Panc1 (cell line): ENCODE measurements around the gene PTK6. TPM values are rescaled to one million over a fixed set of nuclear protein-coding genes. Genes with fewer than 3 reads are reported as not detected.

Experiments
- ATAC-seq: fragments of 200-7000 bp; cut with Tn5 transposase; 2 replicates; pipeline ENCODE4 v1.9.1; 2020; ENCODE audit warnings: mild to moderate bottlenecking, moderate library complexity
- BruUV-seq: library from RNA; stranded (reverse); fragments of 400-500 nt; replicated peaks from 2 replicates; lab custom pipeline; 2021; lab: Mats Ljungman, UMichigan
- CTCF ChIA-PET: fragments of 300-600 bp; sonication (Branson Sonifier 250); formaldehyde crosslinking; loops from one replicate; lab custom pipeline; 2022; ENCODE audit warnings: antibody characterized with exemption; lab: Charles Lee
- POLR2A ChIA-PET: fragments of 300-600 bp; sonication (Branson Sonifier 250); formaldehyde crosslinking; loops from one replicate; lab custom pipeline; 2022; ENCODE audit warnings: antibody characterized with exemption; lab: Charles Lee
- DNase-seq: peaks from one replicate; pipeline ENCODE4 v3.0.0-alpha.2; 2010; ENCODE audit warnings: low read depth, low spot score
- H3K27ac ChIP-seq: 2 replicates; pipeline ENCODE4 v1.5.1; 2011; ENCODE audit warnings: mild to moderate bottlenecking, low read length, inconsistent platforms
- H3K27me3 ChIP-seq: fragments of 200-500 bp; sonication (Bioruptor generic); 2 replicates; pipeline ENCODE4 v1.6.0; 2014; ENCODE audit warnings: low read length, inconsistent platforms; ENCODE audit not compliant: control insufficient read depth, insufficient read depth
- H3K36me3 ChIP-seq: fragments of 200-500 bp; sonication (Bioruptor generic); 2 replicates; pipeline ENCODE4 v1.5.1; 2014; ENCODE audit warnings: inconsistent platforms, mild to moderate bottlenecking, low read length, moderate library complexity; ENCODE audit not compliant: control insufficient read depth, insufficient read depth
- H3K4me1 ChIP-seq: 2 replicates; pipeline ENCODE4 v1.5.1; 2011; ENCODE audit warnings: inconsistent platforms, mild to moderate bottlenecking, low read length, moderate library complexity; ENCODE audit not compliant: control insufficient read depth, insufficient read depth
- H3K4me3 ChIP-seq, 2 experiments: 2 replicates each; pipeline ENCODE4 v1.5.1; 2011 to 2012; ENCODE audit warnings: low read depth in 2 of 2, low read length in 2 of 2, mild to moderate bottlenecking in 2 of 2, inconsistent platforms in 1 of 2, moderate library complexity in 1 of 2
- H3K9me3 ChIP-seq: fragments of 200-500 bp; sonication (Bioruptor generic); 2 replicates; pipeline ENCODE4 v1.5.1; 2014; ENCODE audit warnings: low read depth, mild to moderate bottlenecking, inconsistent platforms, low read length, moderate library complexity; ENCODE audit not compliant: control insufficient read depth, insufficient read depth
- CTCF ChIP-seq: fragments of 450-650 bp; IDR thresholded peaks from 2 replicates; pipeline ENCODE4 v1.5.1; 2017; ENCODE audit warnings: mild to moderate bottlenecking
- POLR2AphosphoS5 ChIP-seq: IDR thresholded peaks from 2 replicates; pipeline ENCODE4 v1.6.1; 2012; ENCODE audit warnings: mild to moderate bottlenecking, low read depth, low read length, moderate library complexity
- REST ChIP-seq, 2 experiments: IDR thresholded peaks; 2 replicates each; pipeline ENCODE4 v1.6.1; 2011 to 2012; ENCODE audit warnings: low read depth in 2 of 2, control low read depth in 1 of 2, low read length in 1 of 2, mild to moderate bottlenecking in 1 of 2, moderate library complexity in 1 of 2; ENCODE audit not compliant: insufficient read depth in 1 of 2
- SIN3A ChIP-seq: IDR thresholded peaks from 2 replicates; pipeline ENCODE4 v1.6.1; 2012; ENCODE audit warnings: low read depth, mild to moderate bottlenecking, low read length, moderate library complexity, borderline replicate concordance; ENCODE audit not compliant: insufficient read depth
- TCF7L2 ChIP-seq: IDR thresholded peaks from 2 replicates; pipeline ENCODE4 v1.6.1; 2011; ENCODE audit warnings: mild to moderate bottlenecking, low read depth, low read length, inconsistent platforms
- in situ Hi-C: cut with HindIII; loops from 2 replicates; pipeline ENCODE4 v1.10.0; 2016; ENCODE audit warnings: low sequenced_read_pairs, low pct_unique_long_range_greater_than_20kb
- intact Hi-C: fragments of 100-400 bp; cut with micrococcal nuclease; formaldehyde crosslinking; loops from one replicate; pipeline ENCODE4 v1.10.0; 2022; ENCODE audit not compliant: unreplicated experiment
- total RNA-seq: library from RNA; stranded (reverse); gene quantifications from one replicate; pipeline ENCODE4 v1.2.1, GENCODE V29; 2021; ENCODE audit not compliant: unreplicated experiment

PTK6 gene
- total RNA-seq, 1 experiment from 2014 or later: 6.5 TPM

DNA sequence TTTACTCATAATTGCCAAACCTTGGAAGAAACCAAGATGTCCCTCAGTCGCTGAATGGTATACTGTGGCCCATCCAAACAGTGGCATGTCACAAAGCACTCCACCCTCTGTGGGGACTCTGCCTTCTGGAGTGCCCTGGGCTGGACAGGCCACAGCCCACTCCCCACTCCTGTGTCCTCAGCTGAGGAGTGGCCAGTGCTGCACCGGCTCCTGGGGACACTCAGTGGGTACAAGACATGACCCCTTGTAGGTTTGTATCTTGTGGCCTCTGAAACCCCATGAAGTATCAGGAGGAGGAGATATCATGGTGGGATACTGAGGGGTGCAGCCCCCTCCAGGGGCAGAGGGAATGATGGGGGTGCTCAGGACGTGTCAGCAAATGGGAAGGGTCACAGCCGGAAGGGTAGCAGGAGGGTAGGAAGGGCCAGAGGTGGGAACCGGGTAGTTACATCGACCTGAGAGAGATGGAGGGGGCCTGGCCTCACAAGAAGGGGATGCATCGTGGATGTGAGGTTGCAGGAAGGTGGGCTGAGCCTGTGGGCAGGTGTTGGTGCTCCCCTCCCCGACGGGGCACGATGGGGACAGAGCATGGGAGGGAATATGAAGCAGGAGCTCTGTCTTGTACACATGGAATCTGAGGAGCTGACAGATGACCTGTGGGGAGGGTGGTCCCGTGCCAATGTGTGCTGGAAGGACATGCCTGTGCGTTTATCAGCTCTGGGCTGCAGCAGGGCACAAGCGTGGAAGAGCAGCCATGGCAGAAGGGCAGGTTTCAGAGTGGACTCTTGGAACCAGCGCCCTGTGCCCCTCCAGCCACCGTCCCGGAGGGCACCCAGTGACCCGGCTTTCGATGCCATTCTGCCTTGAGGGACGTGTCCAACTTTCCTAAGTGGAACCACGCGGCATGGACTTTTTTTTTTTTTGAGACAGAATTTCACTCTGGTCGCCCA lies 48.7 kb upstream of the PTK6 start:
- ChIA-PET POLR2A (no interaction called here), CTCF (no interaction called here)
- Histone ChIP-seq H3K4me1 (no peaks in the 10 kb centered on the region), H3K27ac (no peak overlapping the region), H3K4me3 (no peak overlapping the region), H3K27me3 (no peaks in the 10 kb centered on the region), H3K9me3 (no peaks in the 10 kb centered on the region), H3K36me3 (no peaks in the 10 kb centered on the region)
- intact Hi-C loops (no loop called here), in situ Hi-C loops (no loop called here)
- BruUV-seq: no TSS peak
- DNase-seq (no peak), ATAC-seq (no peak)
- TF ChIP-seq TCF7L2 (no peak), REST (IDR thresholded peaks at IDR 0.05; ENCODE audit: insufficient read depth in 1 of 2, low read depth in 2 of 2, low read length in 1 of 2) (no peak), CTCF (no peak), SIN3A (no peak), POLR2AphosphoS5 (no peak)

- ATAC-seq (no peak), DNase-seq (no peak)
- no peaks in the 10 kb centered on the region for H3K36me3 ChIP-seq
- in situ Hi-C loops (no loop called here), intact Hi-C loops (no loop called here)
- no peak for TF ChIP-seq SIN3A
- TF ChIP-seq CTCF: no peak
- no peak for TF ChIP-seq POLR2AphosphoS5
- TF ChIP-seq TCF7L2: no peak
- no peak for TF ChIP-seq REST (IDR thresholded peaks at IDR 0.05; ENCODE audit: insufficient read depth in 1 of 2, low read depth in 2 of 2, low read length in 1 of 2)
- ChIA-PET CTCF (no interaction called here), POLR2A (no interaction called here)
- H3K27ac ChIP-seq: no peak overlapping the region
- H3K27me3 ChIP-seq: no peaks in the 10 kb centered on the region
- H3K9me3 ChIP-seq: no peaks in the 10 kb centered on the region
- no peak overlapping the region for H3K4me3 ChIP-seq
- no TSS peak for BruUV-seq
- no peaks in the 10 kb centered on the region for H3K4me1 ChIP-seq
Measured at GRCh38 chr20:63582382-63583063, 45.3 kb upstream of the PTK6 start.
